Caco-2 (cell line): ENCODE results near the gene CTIF. TPM values are rescaled to one million over a fixed set of nuclear protein-coding genes. Genes with fewer than 3 reads are reported as not detected.

ENCODE experiments used
- BruUV-seq: library from RNA; stranded (reverse); fragments of 400-500 nt; replicated peaks from 2 replicates; lab custom pipeline; 2021; lab: Mats Ljungman, UMichigan
- CTCF ChIA-PET: fragments of 300-600 bp; sonication (Branson Sonifier 250); formaldehyde crosslinking; loops from one replicate; lab custom pipeline; 2022; ENCODE audit warnings: antibody characterized with exemption; lab: Charles Lee
- POLR2A ChIA-PET: fragments of 300-600 bp; sonication (Branson Sonifier 250); formaldehyde crosslinking; loops from one replicate; lab custom pipeline; 2022; ENCODE audit warnings: antibody characterized with exemption; lab: Charles Lee
- DNase-seq, 2 experiments: peaks; one replicate each; pipeline versions ENCODE4 v3.0.0 to v3.0.0-alpha.2; 2020 to 2022
- H3K27me3 ChIP-seq: replicated peaks from 2 replicates; pipeline ENCODE4 v1.6.0; 2011; ENCODE audit warnings: low read length; ENCODE audit not compliant: control insufficient read depth, insufficient read depth
- H3K36me3 ChIP-seq: 2 replicates; pipeline ENCODE4 v1.5.1; 2011; ENCODE audit warnings: low read length; ENCODE audit not compliant: control insufficient read depth, insufficient read depth
- H3K4me1 ChIP-seq: fragments of 250-450 bp; sonication (Bioruptor Pico); 2 replicates; pipeline ENCODE4 v1.5.1; 2020; ENCODE audit warnings: mild to moderate bottlenecking
- H3K4me3 ChIP-seq: 2 replicates; pipeline ENCODE4 v1.5.1; 2011; ENCODE audit warnings: low read depth, mild to moderate bottlenecking, control low read depth, low read length
- H3K9me3 ChIP-seq: fragments of 250-450 bp; sonication (Bioruptor Pico); 2 replicates; pipeline ENCODE4 v1.5.1; 2020; ENCODE audit warnings: mild to moderate bottlenecking, moderate library complexity
- H3K27ac Mint-ChIP-seq: one replicate; pipeline ENCODE4 v1.8.0; 2022; ENCODE audit warnings: mixed read lengths; ENCODE audit not compliant: unreplicated experiment
- H3K27me3 Mint-ChIP-seq: one replicate; pipeline ENCODE4 v1.8.0; 2022; ENCODE audit warnings: mixed read lengths; ENCODE audit not compliant: insufficient read depth, unreplicated experiment
- H3K36me3 Mint-ChIP-seq: one replicate; pipeline ENCODE4 v1.8.0; 2022; ENCODE audit warnings: mild to moderate bottlenecking, mixed read lengths; ENCODE audit not compliant: insufficient read depth, unreplicated experiment
- H3K4me1 Mint-ChIP-seq: one replicate; pipeline ENCODE4 v1.8.0; 2022; ENCODE audit warnings: low read depth, mixed read lengths; ENCODE audit not compliant: unreplicated experiment
- H3K4me3 Mint-ChIP-seq: one replicate; pipeline ENCODE4 v1.8.0; 2022; ENCODE audit warnings: mild to moderate bottlenecking, moderate library complexity, mixed read lengths; ENCODE audit not compliant: unreplicated experiment
- H3K9me3 Mint-ChIP-seq: one replicate; pipeline ENCODE4 v1.8.0; 2022; ENCODE audit warnings: mixed read lengths; ENCODE audit not compliant: unreplicated experiment
- intact Hi-C: fragments of 100-400 bp; cut with micrococcal nuclease; formaldehyde crosslinking; loops from one replicate; pipeline ENCODE4 v1.10.0; 2022; ENCODE audit not compliant: unreplicated experiment
- total RNA-seq: library from RNA; stranded (reverse); gene quantifications from 2 replicates; pipeline ENCODE4 v1.2.3, GENCODE V29; 2022
- TF ChIP-seq, protein P1 (sequence below), 2 experiments: fragments of 200-600 bp in 1 of 2; IDR thresholded peaks; 1 replicate in 1 of 2; 2 replicates in 1 of 2; pipeline versions ENCODE4 v1.5.1 to v1.8.0; 2011 to 2022; ENCODE audit warnings: antibody characterized with exemption in 1 of 2, control low read depth in 1 of 2, inconsistent platforms in 1 of 2, low read depth in 1 of 2, low read length in 1 of 2, mild to moderate bottlenecking in 1 of 2, moderate library complexity in 1 of 2; ENCODE audit not compliant: insufficient read depth in 1 of 2, severe bottlenecking in 1 of 2, unreplicated experiment in 1 of 2

Gene CTIF
- total RNA-seq, 1 experiment from 2014 or later = 19.9 TPM

DNA sequence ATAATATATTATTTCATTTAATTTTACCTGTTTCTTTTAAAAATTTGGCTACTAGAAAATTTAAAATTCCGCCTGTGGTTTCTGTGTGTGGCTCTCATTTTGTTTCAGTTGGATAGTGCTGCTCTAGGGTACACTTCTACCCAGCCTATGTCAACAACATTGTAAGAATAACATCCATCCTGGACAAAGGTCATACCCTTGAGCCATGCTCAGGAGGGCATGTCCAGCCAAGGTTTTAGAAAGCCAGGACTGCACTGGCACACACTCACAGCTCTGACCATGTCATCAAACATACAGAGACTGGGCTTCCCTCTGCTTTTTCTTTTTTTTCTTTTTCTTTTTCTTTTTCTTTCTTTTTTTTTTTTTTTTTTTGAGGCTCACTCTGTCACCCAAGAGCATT, 96.1 kb downstream of the CTIF start:
- no peaks in the 10 kb centered on the region for H3K27me3 Mint-ChIP-seq
- intact Hi-C loops = no loop called here

DNA sequence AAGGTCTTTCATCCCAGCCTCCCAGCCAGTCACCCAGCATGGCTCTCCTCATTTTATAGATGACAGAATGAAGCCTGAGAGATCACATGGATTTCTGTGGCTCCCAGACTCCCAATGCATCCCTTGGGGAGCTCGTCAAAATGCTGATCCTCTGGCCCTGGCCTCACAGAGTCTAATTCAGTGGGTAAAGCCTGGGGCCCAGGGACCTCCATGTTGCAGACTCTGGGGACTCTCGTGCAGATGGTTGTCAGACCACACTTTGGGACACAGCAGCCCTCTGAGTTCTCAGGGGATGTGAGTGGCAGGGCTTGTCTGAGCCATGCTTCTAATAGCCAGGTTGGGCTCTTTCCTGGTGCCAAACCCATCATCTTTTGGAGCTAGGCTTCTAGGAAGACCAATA, 97.0 kb downstream of the CTIF start:
- H3K4me1 Mint-ChIP-seq = no peaks in the 10 kb centered on the region
- Histone ChIP-seq H3K27me3 (no peaks in the 10 kb centered on the region), H3K9me3 (no peaks in the 10 kb centered on the region), H3K4me3 (no peak overlapping the region), H3K4me1 (no peaks in the 10 kb centered on the region), H3K36me3 (no peaks in the 10 kb centered on the region)
- no peak overlapping the region for H3K27ac Mint-ChIP-seq
- ChIA-PET POLR2A (no interaction called here), CTCF (interaction anchor here (0.5 kb wide), 1 partner anchor 361 kb away, joined by 3 read pairs; no protein-coding TSS in a partner anchor)
- H3K4me3 Mint-ChIP-seq = no peak overlapping the region
- DNase-seq = no peak
- TF ChIP-seq, protein P1, sequence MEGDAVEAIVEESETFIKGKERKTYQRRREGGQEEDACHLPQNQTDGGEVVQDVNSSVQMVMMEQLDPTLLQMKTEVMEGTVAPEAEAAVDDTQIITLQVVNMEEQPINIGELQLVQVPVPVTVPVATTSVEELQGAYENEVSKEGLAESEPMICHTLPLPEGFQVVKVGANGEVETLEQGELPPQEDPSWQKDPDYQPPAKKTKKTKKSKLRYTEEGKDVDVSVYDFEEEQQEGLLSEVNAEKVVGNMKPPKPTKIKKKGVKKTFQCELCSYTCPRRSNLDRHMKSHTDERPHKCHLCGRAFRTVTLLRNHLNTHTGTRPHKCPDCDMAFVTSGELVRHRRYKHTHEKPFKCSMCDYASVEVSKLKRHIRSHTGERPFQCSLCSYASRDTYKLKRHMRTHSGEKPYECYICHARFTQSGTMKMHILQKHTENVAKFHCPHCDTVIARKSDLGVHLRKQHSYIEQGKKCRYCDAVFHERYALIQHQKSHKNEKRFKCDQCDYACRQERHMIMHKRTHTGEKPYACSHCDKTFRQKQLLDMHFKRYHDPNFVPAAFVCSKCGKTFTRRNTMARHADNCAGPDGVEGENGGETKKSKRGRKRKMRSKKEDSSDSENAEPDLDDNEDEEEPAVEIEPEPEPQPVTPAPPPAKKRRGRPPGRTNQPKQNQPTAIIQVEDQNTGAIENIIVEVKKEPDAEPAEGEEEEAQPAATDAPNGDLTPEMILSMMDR (IDR thresholded peaks at IDR 0.05; ENCODE audit: insufficient read depth in 1 of 2, low read depth in 1 of 2, low read length in 1 of 2, severe bottlenecking in 1 of 2, unreplicated experiment in 1 of 2) = no peak
- H3K9me3 Mint-ChIP-seq = no peaks in the 10 kb centered on the region
- intact Hi-C loops = no loop called here
- no peaks in the 10 kb centered on the region for H3K27me3 Mint-ChIP-seq
- peaks cover 5% of the 10 kb centered on the region for H3K36me3 Mint-ChIP-seq
- BruUV-seq = no TSS peak

More for the DNA sequence above, 96.1 kb downstream of the CTIF start:
- POLR2A ChIA-PET = no interaction called here
- H3K4me3 ChIP-seq = no peak overlapping the region
- H3K27me3 ChIP-seq = no peaks in the 10 kb centered on the region
- H3K36me3 ChIP-seq = no peaks in the 10 kb centered on the region
- Mint-ChIP-seq H3K4me1 (no peaks in the 10 kb centered on the region), H3K27ac (no peak overlapping the region), H3K9me3 (no peaks in the 10 kb centered on the region), H3K4me3 (no peak overlapping the region), H3K36me3 (peaks cover 5% of the 10 kb centered on the region)
- TF ChIP-seq, protein P1 (IDR thresholded peaks at IDR 0.05; ENCODE audit: insufficient read depth in 1 of 2, low read depth in 1 of 2, low read length in 1 of 2, severe bottlenecking in 1 of 2, unreplicated experiment in 1 of 2) = no peak
- no peaks in the 10 kb centered on the region for H3K4me1 ChIP-seq
- DNase-seq = no peak
- no peaks in the 10 kb centered on the region for H3K9me3 ChIP-seq
- BruUV-seq = no TSS peak
- CTCF ChIA-PET = no interaction called here

DNA sequence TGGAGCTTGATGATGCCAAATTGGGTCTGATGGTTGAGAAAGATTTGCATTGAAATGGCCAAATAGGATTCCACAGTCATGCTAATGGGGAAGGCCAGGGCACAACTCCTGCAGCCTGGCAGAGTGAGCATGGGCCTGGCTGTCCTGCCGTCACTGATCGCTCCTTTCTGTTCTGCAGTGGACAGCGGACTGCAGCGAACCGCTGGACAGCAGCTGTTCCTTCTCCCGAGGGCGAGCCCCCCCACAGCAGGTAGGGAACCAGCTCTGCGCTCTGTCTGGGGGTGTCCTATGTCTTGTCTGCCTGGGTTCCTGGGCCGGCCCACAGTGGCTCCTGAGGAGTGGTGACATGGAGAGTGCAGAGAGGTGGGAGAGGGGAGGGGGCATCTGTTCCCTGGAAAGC, 97.6 kb downstream of the CTIF start:
- Mint-ChIP-seq H3K36me3 (peaks cover 5% of the 10 kb centered on the region), H3K4me1 (no peaks in the 10 kb centered on the region), H3K4me3 (no peak overlapping the region), H3K27me3 (no peaks in the 10 kb centered on the region), H3K9me3 (no peaks in the 10 kb centered on the region), H3K27ac (no peak overlapping the region)
- no peaks in the 10 kb centered on the region for H3K4me1 ChIP-seq
- TF ChIP-seq, protein P1 (IDR thresholded peaks at IDR 0.05; ENCODE audit: insufficient read depth in 1 of 2, low read depth in 1 of 2, low read length in 1 of 2, severe bottlenecking in 1 of 2, unreplicated experiment in 1 of 2) = no peak
- ChIA-PET POLR2A (no interaction called here), CTCF (no interaction called here)
- no peak overlapping the region for H3K4me3 ChIP-seq
- intact Hi-C loops = no loop called here
- no peaks in the 10 kb centered on the region for H3K36me3 ChIP-seq
- H3K27me3 ChIP-seq = no peaks in the 10 kb centered on the region
- H3K9me3 ChIP-seq = no peaks in the 10 kb centered on the region
- no TSS peak for BruUV-seq
- no peak for DNase-seq
